PFSK-1 (cell line): Measurements from ENCODE around the gene ATP6V1G3.

Source experiments
- FOXP2 ChIP-seq: optimal IDR thresholded peaks from 2 replicates; pipeline ENCODE3; 2011; ENCODE audit warnings: borderline replicate concordance, control low read depth, inconsistent platforms; ENCODE audit not compliant: insufficient read depth; ENCODE audit errors: extremely low read length, extremely low read depth
- SIN3A ChIP-seq: IDR thresholded peaks from 2 replicates; pipeline ENCODE4 v1.6.1; 2012; ENCODE audit warnings: mild to moderate bottlenecking, low read length, moderate library complexity, borderline replicate concordance; ENCODE audit not compliant: insufficient read depth
- TF ChIP-seq, protein P1 (sequence below), 2 experiments: IDR thresholded peaks; 2 replicates each; pipeline versions ENCODE4 v1.6.1 to v1.8.0; 2011 to 2012; ENCODE audit warnings: low read depth in 2 of 2, low read length in 2 of 2, control low read depth in 1 of 2, inconsistent platforms in 1 of 2, mild to moderate bottlenecking in 1 of 2, moderate library complexity in 1 of 2; ENCODE audit not compliant: insufficient read depth in 1 of 2

DNA sequence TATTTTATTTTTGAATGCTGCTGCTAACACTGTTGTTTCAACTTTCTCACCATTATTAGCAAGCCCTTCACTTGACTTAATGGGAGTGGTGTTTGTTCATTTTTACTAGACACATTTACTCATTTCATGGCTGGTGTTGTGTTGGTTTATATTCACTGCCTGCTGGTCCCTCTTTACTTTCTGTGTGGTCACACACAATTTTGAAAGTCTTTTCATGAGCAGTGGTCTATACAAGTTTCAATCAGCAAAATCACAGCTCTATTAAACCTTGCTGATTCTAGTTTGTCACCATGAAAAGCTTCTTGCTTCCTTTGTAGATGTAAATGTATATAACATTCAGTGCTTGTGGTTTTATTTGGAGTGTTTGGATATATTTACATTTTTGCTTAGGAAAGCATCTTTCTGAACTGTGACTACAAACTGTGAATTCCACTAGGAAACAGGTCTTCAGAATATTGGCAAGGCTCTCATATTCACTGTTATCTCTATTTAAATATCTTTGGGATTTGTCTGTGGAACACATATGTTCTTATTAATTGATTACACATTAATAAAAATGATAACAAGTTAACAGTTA lies 22.8 kb downstream of the ATP6V1G3 start:
- TF ChIP-seq, protein P1, sequence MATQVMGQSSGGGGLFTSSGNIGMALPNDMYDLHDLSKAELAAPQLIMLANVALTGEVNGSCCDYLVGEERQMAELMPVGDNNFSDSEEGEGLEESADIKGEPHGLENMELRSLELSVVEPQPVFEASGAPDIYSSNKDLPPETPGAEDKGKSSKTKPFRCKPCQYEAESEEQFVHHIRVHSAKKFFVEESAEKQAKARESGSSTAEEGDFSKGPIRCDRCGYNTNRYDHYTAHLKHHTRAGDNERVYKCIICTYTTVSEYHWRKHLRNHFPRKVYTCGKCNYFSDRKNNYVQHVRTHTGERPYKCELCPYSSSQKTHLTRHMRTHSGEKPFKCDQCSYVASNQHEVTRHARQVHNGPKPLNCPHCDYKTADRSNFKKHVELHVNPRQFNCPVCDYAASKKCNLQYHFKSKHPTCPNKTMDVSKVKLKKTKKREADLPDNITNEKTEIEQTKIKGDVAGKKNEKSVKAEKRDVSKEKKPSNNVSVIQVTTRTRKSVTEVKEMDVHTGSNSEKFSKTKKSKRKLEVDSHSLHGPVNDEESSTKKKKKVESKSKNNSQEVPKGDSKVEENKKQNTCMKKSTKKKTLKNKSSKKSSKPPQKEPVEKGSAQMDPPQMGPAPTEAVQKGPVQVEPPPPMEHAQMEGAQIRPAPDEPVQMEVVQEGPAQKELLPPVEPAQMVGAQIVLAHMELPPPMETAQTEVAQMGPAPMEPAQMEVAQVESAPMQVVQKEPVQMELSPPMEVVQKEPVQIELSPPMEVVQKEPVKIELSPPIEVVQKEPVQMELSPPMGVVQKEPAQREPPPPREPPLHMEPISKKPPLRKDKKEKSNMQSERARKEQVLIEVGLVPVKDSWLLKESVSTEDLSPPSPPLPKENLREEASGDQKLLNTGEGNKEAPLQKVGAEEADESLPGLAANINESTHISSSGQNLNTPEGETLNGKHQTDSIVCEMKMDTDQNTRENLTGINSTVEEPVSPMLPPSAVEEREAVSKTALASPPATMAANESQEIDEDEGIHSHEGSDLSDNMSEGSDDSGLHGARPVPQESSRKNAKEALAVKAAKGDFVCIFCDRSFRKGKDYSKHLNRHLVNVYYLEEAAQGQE (IDR thresholded peaks at IDR 0.05; ENCODE audit: insufficient read depth in 1 of 2, low read depth in 2 of 2, low read length in 2 of 2), result no peak
- TF ChIP-seq SIN3A (no peak), FOXP2 (no peak)
